Stimulated activated CD8-positive, alpha-beta memory T cell treated with anti-CD3 and anti-CD28 coated beads, Interleukin-15, amount 100 ng/mL, for 48 hours (primary cell): ENCODE measurements around the gene FBXW4.

ENCODE experiments used
- DNase-seq, 2 donors: peaks; one replicate each; pipeline ENCODE4 v3.0.0-alpha.2; 2020; ENCODE audit warnings: low read depth in 2 of 2

Gene FBXW4, protein sequence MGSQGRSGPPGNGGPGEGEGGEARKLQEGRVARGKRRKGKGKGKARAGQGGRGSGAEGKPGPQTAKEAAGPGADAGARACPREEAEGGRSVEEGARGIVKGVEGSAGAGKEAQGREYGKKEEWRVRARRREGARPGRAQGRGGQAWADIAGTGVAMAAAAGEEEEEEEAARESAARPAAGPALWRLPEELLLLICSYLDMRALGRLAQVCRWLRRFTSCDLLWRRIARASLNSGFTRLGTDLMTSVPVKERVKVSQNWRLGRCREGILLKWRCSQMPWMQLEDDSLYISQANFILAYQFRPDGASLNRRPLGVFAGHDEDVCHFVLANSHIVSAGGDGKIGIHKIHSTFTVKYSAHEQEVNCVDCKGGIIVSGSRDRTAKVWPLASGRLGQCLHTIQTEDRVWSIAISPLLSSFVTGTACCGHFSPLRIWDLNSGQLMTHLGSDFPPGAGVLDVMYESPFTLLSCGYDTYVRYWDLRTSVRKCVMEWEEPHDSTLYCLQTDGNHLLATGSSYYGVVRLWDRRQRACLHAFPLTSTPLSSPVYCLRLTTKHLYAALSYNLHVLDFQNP

DNA sequence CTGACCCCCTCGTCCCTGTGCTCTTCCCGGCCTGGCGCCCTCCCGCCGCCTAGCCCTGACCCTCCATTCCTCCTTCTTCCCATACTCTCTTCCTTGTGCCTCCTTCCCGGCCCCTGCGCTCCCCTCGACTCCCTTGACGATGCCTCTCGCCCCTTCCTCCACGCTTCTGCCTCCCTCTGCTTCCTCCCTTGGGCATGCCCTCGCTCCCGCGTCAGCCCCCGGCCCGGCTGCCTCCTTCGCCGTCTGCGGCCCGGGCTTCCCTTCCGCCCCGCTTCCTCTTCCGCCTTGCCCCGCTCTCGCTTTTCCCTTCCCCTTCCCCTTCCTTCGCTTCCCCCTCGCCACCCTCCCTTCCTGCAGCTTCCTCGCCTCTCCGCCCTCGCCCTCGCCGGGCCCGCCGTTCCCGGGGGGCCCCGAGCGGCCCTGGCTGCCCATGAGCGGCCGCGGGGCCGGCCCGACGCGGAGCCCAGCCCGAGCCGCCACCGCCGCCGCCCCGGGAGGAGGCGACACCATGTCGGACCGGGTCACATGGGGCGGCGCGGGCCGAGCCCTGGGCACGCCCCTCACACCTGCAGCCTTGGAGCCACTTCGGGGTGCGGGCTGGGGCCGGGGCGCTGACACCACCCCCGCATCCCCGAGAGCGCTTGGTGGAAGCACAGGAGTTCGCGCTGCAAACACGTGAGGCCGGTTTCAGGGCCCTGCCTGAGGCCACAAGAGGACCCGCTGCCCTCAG, at the start of gene FBXW4:
TSS of gene FBXW4 (minus strand) at position 497 of the 730 bp plus-strand sequence. CDS start at position 432, 65 bp downstream.
- DNase-seq: peak; percentile 65

DNA sequence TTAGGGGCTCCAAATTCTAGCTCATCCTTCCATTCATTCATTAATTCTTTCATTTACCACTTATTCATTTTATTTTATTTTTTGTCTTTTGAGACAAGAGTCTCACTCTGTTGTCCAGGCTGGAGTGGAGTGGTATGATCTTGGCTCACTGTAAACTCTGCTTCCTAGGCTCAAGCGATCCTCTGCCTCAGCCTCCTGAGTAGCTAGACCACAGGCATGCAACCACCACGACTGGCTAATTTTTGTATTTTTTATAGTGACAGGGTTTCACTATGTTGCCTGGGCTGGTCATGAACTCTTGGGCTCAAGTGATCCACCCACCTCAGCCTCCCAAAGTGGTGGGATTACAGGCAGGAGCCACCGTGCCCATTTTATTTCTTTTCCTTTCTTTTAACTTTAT, 49.3 kb upstream of the FBXW4 start:
- DNase-seq: no peak

DNA sequence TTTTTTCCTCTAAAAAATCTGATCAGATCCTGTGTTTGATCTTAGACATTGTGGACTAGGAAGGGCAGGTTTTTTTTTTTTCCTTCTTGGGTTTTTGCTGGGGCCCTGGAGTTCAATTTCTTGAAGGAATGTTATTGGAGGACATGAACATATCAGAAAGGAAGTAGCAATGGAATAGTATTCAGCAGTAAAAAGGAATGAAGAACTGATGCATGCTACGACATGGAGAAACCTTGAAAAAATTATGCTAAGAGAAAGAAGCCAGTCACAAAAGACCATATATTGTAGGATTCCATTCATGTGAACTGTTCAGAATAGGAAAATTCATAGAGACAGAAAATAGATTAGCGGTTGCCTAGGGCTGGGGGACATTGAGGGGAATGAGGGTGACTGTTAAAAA, 47.0 kb upstream of the FBXW4 start:
- no peak for DNase-seq

DNA sequence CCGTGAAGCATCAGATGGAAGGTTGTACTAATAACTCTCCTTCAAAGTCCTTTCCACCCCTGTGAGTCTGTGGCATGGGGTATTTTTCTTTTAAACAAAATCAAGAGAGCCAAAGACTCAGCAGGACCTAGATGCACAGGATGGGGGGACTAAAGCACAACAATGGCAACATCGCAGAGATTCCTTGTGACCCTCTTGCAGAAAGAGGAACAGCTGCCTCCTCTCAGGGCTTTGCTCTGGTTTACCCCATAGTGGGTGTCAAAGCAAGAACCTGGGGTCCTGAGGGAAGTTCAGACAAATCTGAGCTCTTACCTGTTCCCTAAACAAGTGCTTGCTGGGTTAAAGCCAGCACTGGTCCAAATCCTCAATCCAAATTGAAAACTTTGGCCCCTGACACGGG, 41.7 kb upstream of the FBXW4 start:
- no peak for DNase-seq

DNA sequence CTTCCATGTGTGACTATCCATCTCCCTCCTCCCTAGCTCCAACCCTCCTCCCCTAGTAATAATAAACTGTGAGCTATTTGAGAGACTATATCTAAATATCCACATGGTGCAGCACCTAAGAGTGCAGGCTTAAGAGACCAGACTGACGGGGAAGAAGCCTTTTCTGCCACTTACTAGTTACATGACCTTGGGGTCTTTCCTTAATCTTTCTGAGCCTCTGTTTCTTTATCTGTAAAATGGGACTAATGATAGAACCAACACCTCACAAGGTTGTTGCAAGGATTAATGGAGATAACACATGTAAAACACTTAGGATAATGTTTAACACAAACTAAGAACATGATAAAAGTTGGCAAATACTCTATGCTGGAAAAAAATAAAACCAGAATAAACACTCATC, 37.1 kb upstream of the FBXW4 start:
- DNase-seq: no peak

DNA sequence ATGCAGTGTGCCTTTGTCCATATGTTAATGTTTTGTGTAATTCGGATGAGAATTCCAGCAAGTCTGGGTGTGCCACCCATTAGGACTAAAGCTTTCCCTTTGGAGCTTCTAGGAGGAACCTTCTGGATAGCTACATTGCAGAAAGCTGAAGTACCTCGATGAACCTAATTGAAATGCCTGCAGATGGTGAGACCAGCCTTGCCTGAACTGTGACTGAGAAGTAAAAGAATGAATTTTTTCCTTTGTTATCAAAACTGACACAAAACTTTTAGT, 31.1 kb upstream of the FBXW4 start:
- DNase-seq: no peak

DNA sequence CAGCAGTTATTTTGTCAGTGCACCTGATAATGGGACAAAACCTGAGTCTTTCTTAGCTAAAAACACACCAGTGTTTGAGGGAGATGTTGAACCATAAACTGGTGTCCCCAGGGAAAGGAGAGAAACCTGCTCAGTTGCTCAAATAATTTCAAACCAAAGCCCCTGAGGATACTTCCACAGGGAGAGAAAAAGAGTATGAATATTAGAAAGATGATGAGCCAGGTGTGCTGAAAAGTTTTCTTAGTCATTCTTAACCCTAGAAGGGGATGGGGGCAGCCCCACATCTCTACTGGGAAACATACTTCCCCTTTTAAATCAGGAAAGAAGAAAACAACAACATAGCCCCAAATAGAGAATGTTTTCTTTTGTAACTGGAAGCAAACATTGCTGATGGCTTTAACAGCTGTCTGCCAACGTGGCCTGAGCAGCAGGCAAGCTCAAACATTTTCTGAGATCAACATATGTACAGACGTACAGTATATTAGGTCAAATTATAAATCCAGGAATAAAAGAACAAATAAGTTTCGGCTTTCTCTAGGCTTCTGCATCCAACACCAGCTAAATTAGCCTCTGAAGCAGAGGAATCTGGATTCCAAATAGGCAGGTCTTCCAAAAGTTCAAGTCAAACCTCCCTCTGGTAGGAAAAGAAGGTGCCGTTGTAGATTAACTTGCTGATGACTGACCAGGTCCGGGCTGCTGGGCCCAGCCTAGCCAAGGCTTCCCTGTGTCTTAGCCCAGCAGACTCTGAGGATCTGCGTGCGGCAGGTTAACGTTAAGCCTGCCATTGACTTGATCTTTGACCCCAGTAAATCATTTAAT, 30.5 kb upstream of the FBXW4 start:
- no peak for DNase-seq

DNA sequence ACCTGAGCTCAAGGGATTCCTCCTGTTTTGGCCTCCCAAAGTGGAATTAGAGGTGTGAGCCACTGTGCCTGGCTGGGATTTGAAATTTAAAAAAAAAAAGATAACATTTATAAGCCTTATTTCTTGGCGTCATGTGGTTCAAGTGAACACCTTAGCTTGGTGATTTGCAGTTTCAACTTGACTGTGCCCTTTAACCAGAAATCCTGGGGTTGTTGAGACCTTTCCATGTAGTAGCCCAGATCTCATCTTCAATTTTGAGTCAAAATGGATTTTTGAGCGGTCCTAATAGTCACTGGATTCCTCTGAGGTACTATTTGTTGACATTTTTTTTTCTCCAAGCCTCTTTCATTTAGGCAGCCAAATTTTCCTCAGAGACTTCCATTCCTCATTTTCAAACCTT, 29.5 kb upstream of the FBXW4 start:
- no peak for DNase-seq

DNA sequence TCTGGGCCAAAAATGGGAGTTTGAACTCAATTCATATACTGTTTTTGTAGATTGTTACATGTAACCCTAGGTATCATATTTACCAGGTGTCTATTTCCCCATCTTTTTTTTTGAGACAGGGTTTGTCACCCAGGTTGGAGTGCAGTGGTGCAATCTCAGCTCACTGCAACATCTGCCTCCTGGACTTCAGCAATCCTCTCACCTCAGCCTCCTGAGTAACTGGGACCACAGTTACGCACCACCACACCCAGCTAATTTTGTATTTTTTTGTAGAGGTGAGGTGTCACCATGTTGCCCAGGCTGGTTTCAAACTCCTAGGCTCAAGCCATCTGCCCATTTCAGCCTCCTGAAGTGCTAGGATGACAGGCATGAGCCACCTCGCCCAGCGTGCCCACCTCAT, 28.2 kb upstream of the FBXW4 start:
- DNase-seq: no peak

DNA sequence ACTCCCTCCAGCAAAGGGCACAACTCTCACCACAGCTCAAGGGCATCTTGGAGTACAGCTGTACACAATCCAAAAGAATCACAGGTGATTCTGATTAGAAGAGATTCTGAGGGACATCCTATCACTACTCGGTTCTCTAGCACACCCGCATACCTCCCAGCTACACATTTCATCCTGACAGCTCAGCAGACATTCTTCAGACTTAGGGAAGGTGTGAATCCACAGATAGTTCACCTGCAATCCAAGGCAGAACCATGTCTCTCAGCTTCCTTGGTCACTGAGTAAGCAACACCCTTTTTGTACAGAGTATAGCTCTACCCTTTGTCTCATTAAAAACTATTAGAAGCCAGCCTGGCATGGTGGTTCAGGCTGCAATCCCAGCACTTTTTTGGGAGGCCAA, 26.8 kb upstream of the FBXW4 start:
- DNase-seq: no peak

DNA sequence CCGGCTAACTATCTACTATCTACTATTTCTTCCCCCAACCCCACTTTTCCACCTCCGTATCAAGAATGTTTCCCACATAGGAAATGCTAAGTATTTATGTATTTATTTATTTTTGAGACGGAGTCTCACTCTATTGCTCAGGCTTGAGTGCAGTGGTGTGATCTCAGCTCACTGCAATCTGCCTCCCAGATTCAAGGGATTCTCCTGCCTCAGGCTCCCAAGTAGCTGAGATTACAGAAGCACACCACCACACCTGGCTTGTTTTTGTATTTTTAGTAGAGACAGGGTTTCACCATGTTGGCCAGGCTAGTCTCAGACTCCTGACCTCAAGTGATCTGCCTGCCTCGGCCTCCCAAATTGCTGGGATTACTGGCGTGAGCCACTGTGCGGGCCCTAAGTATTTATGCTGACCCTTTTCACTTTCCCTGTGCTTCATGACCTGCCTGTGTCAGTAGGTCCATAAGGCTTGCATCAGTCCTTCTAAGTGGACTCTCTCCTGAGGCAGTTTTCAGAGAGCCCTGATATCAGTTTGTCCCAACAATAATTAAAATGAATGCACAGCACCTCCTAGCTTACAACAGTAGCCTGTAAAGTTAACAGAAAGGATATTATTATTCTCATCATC, 25.7 kb upstream of the FBXW4 start:
- DNase-seq: no peak

DNA sequence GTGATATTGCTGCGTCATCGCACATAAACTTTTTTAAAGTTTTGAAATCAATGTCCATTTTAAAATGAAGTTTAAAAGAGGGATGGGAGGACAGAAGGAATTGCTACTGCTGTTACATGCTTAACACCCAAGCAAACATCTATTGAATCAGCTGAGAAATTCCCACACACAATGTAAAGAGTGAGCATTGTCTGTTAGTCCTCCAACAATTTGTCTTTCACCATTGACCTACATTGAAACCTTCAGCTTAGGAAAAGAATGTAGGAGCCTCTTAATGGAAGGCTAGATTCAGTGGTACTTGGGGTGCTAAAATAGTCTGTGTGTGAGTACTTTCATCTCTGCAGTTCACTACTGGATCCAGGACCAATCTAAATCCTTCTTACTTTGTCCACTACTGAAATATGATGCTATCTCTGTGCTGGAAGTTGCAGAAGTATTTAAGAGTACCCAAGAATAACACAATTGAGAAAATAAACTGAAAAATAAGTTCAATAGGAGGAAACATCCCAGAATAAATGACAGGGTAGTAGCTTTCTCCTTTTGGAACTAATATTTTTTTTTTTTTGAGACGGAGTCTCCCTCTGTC, 23.8 kb upstream of the FBXW4 start:
- DNase-seq: no peak

DNA sequence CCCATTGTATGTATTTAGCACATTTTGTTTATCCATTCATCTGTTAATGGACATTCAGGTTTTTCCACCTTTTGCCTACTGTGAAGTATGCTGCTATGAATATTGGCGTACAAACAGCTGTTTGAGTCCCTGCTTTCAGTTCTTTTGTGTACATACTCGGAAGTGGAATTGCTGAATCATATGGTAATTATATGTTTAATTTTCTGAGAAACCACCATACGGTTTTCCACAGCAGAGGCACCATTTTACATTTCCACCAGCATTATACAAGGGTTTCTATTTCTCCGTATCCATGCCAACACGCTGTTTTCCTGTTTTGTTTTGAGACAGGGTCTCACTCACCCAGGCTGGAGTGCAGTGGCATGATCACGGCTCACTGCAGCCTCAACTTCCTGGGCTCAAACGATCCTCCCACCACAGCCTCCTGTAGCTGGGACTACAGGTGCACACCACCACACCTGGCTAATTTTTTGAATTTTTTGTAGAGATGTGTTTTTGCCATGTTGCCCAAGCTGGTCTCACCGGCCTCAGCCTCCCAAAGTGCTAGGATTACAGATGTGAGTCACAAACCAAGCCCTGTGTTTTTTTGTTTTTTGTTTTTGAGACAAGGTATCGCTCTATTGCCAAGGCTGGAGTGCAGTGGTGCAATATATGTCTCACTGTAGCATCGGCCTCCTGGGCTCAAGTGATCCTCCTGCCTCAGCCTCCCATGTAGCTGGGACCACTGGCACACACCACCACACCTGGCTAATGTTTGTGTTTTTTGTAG, 22.1 kb upstream of the FBXW4 start:
- DNase-seq: no peak

DNA sequence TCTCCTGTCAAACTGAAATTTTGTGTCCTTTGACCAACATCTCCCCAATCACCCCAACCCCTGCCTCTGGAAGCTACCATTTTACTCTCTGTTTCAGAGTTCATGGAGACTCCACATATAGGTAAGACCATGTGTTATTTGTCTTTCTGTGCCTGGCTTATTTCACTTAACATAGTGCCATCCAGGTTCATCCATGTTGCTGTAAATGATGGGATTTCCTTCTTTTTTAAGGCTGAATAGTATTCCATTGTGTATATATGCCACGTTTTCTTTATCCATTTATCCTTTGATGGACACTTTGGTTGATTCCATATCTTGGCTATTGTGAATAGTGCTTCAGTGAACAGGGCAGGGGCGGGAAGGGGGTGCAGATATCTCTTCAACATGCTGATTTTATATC, 18.0 kb upstream of the FBXW4 start:
- no peak for DNase-seq

DNA sequence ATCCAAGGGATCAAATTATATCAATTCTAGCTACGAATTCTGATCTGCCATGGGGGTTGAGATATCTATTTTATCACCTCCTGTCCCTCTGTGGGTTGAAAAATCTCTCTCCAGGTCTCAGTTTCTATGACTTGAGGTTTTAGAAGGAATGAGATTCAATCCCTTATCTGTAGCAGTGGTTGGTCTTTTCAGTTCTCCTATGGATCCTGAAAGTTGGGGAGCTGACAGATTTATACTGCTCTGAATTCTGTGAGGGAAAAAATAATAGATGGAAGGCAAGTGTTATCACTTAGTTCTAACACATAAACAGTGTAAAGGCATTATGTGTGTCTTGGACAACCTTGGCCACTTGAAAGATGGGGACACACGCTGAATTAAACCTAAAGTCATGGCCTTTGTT, 15.8 kb upstream of the FBXW4 start:
- DNase-seq: no peak

DNA sequence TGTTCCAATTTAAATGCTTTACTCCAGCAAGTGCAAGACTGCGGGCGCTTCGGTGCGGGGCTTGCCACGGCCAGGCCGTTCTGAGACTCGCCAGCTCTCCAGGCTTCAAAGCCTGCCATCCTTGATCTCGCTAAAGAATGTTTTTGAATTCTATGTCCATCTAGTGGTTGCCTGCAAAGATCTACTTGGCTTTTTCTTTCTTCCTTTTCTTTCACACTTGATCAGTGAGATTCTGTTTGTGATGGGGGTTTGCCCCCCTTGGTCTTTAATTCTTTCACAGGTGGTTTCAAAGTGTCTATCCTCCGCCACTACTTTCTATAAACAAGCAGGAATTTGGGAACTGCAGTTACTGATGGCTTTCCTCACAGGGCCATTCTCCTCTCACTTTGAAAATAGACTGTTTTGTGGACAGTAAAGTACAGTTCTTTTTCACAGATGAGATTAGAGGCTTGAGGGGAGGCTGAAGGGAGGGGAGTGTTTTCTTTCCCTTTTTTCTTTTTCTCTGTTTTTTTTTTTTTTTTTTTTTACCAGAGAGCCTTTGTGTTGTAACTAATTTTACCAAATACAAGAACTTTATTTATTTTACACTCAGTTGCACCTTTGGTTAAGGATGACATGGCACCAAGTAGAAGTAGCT, 15.2 kb upstream of the FBXW4 start:
- no peak for DNase-seq

DNA sequence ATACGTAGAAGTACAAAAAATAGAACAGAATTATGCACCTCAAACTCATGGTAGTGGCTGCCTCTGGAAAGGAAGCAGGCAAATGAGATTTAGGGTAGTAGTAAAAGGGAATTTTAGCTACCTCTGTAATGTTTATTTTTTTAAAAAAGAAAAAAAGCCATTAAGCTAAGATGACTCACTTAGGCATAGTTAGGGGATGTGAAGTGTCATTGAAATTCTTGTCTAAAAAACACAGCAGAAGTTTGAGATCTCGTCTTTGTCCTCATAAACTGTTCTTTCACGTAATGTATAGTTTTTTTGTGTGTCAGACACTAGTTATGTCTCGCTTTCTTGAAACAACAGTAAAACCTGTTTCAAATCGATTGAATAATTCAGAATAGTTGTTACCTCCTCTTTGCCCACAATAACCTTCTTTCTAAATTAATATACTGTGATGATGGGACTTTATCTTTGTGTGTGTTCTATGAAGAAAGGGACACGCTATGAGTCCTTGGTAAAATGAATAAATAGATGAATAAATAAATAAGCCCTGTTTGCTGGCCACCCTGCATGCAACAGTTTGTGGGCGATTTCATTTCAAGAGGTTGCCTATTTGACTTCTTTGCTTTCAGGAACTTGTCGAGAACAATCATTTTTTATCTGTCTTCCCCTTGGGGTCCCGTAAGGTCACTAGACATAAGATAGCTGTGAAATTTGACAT, 14.5 kb upstream of the FBXW4 start:
- no peak for DNase-seq

DNA sequence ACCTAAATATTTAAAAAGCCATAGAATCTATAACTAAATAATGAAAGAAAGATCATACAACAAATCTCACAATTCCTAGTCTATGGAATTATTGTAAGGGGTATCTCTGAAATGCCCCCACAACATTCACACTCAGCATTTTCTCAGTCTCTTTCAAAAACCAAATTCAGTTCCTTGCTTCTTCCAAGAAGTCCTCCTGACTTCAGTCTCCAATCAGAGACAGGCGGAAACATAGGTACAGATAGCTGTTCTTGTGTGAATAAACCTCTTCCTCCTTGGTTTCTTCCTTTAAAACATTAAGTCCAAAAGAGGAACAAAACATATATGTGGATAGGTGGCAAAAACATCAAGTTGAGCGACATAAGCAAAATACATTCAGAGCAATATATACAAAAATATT, 13.9 kb upstream of the FBXW4 start:
- no peak for DNase-seq

DNA sequence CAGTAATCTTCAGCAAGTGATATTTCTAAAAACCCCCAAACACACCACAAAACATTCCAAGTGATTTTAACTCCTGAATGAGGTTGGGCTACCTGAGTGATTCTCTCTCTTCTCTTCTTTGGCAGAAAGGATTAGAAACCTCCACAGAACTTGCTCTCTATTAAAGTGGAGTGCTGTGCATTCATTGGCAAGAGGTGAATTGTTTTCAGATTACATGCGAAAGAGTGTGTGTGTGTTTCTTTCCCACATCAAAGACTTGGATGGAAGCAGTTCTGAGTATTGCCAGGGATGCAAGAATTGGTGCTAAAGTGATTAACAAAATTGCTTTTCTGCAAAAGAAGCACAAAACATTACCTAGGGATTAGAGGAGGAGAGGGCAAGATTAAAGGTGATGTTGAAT, 13.1 kb upstream of the FBXW4 start:
- DNase-seq: no peak

DNA sequence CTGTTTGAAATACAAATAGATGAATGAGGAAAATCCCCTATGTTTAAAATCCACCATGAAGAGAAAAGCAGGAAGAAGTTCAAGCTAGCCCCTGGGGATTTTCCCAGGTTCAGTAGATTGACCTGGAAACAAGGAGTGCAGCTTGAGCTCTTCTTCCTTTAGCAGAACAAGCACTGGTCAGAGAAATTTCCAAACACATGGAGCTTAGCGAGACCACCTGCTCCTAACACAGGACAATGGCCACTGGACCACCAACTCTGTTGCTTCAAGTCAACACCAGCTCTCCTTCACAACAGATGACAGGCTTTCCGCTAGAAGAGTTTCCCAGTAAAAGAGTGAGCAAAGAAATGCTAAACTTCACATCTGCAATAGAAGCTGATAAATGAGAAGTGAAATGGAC, 9.4 kb upstream of the FBXW4 start:
- no peak for DNase-seq
